ENCODE measurements around the gene RALB.
A peak's percentile ranks its signal among the peaks of the same experiment; 100 is the strongest.

The RALB gene

GRCh38 chr2:120308038-120308910 lies 55.6 kb downstream of the RALB start:
- no peak for TF ChIP-seq EP300 (IDR thresholded peaks at IDR 0.05; ENCODE audit: borderline replicate concordance)
- no peak for TF ChIP-seq NFIC (IDR thresholded peaks at IDR 0.05)
- TF ChIP-seq EGR1 (IDR thresholded peaks at IDR 0.05), result no peak
- no peak for TF ChIP-seq MAX (IDR thresholded peaks at IDR 0.05)
- no peak for TF ChIP-seq REST (IDR thresholded peaks at IDR 0.05; ENCODE audit: low read depth)
- no peak for TF ChIP-seq YY1 (IDR thresholded peaks at IDR 0.05; ENCODE audit: low read depth)
- TF ChIP-seq USF1 (IDR thresholded peaks at IDR 0.05), result no peak
- no peak for TF ChIP-seq TEAD4 (IDR thresholded peaks at IDR 0.05)
- TF ChIP-seq CEBPB (IDR thresholded peaks at IDR 0.05), result no peak
- no peak for TF ChIP-seq FOXM1 (IDR thresholded peaks at IDR 0.05; ENCODE audit: borderline replicate concordance, low read depth)
- TF ChIP-seq TCF12 (IDR thresholded peaks at IDR 0.05; ENCODE audit: low read depth), result no peak

GRCh38 chr2:120310136-120310535 lies 57.5 kb downstream of the RALB start:
- no peak for TF ChIP-seq MAX (IDR thresholded peaks at IDR 0.05)
- TF ChIP-seq FOXM1 (IDR thresholded peaks at IDR 0.05; ENCODE audit: borderline replicate concordance, low read depth), result no peak
- TF ChIP-seq TAF1 (IDR thresholded peaks at IDR 0.05; ENCODE audit: low read depth), result no peak
- TF ChIP-seq YY1 (IDR thresholded peaks at IDR 0.05; ENCODE audit: low read depth), result no peak
- TF ChIP-seq REST (IDR thresholded peaks at IDR 0.05; ENCODE audit: low read depth), result no peak
- no peak for TF ChIP-seq EGR1 (IDR thresholded peaks at IDR 0.05)
- no peak for TF ChIP-seq CEBPB (IDR thresholded peaks at IDR 0.05)
- TF ChIP-seq EP300 (IDR thresholded peaks at IDR 0.05; ENCODE audit: borderline replicate concordance), result no peak
- TF ChIP-seq ZBTB7A (IDR thresholded peaks at IDR 0.05; ENCODE audit: low read depth), result no peak
- TF ChIP-seq TCF12 (IDR thresholded peaks at IDR 0.05; ENCODE audit: low read depth), result no peak
- no peak for TF ChIP-seq TEAD4 (IDR thresholded peaks at IDR 0.05)
- no peak for TF ChIP-seq USF1 (IDR thresholded peaks at IDR 0.05)
- no peak for TF ChIP-seq NFIC (IDR thresholded peaks at IDR 0.05)
- TF ChIP-seq RAD21 (IDR thresholded peaks at IDR 0.05; ENCODE audit: low read depth), result no peak
- TF ChIP-seq CREB1 (IDR thresholded peaks at IDR 0.05; ENCODE audit: low read depth), result no peak

- TF ChIP-seq YY1 (IDR thresholded peaks at IDR 0.05; ENCODE audit: low read depth), result no peak
- TF ChIP-seq RAD21 (IDR thresholded peaks at IDR 0.05; ENCODE audit: low read depth), result no peak
Observed at GRCh38 chr2:120312076-120312475, 59.4 kb downstream of the RALB start.

- TF ChIP-seq TCF12 (IDR thresholded peaks at IDR 0.05; ENCODE audit: low read depth), result no peak
- TF ChIP-seq CEBPB (IDR thresholded peaks at IDR 0.05), result no peak
- peak; percentile 48; the same call in 1 of the 2 replicates for TF ChIP-seq MAX (IDR thresholded peaks at IDR 0.05)
- TF ChIP-seq FOXM1 (IDR thresholded peaks at IDR 0.05; ENCODE audit: borderline replicate concordance, low read depth), result no peak; the same call in 1 of the 2 replicates
- peak; percentile 96 for TF ChIP-seq RAD21 (IDR thresholded peaks at IDR 0.05; ENCODE audit: low read depth)
- no peak for TF ChIP-seq EGR1 (IDR thresholded peaks at IDR 0.05)
- TF ChIP-seq ZBTB7A (IDR thresholded peaks at IDR 0.05; ENCODE audit: low read depth), result no peak
Observed at GRCh38 chr2:120312860-120313694, 60.4 kb downstream of the RALB start.
